GM23338 (cell line): ENCODE measurements around the gene WDR62. TPM values are rescaled to one million over a fixed set of nuclear protein-coding genes. Genes with fewer than 3 reads are reported as not detected.
A peak's percentile ranks its signal among the peaks of the same experiment; 100 is the strongest.

Experiments
- ATAC-seq: fragments of 200-7000 bp; cut with Tn5 transposase; 3 replicates; pipeline ENCODE4 v1.9.1; 2020
- DNase-seq: peaks from one replicate; pipeline ENCODE4 v3.0.0-alpha.2; 2015; ENCODE audit warnings: low spot score
- H2AFZ ChIP-seq: fragments of 200-600 bp; sonication (generic); 2 replicates; pipeline ENCODE4 v1.8.0; 2016; ENCODE audit warnings: antibody characterized with exemption, mild to moderate bottlenecking, moderate library complexity
- H3F3A ChIP-seq: fragments of 200-600 bp; sonication (generic); replicated peaks from 2 replicates; pipeline ENCODE4 v1.8.0; 2017; ENCODE audit warnings: antibody characterized with exemption, mixed run types, low read depth
- H3K27ac ChIP-seq: fragments of 200-600 bp; sonication (generic); 2 replicates; pipeline ENCODE4 v1.6.1; 2016; ENCODE audit warnings: low read depth
- H3K27me3 ChIP-seq: fragments of 200-600 bp; sonication (generic); 2 replicates; pipeline ENCODE4 v1.8.0; 2016; ENCODE audit warnings: mild to moderate bottlenecking, mixed run types, moderate library complexity; ENCODE audit not compliant: insufficient read depth
- H3K36me3 ChIP-seq: fragments of 200-600 bp; sonication (generic); 2 replicates; pipeline ENCODE4 v1.8.0; 2016; ENCODE audit warnings: mild to moderate bottlenecking; ENCODE audit not compliant: insufficient read depth
- H3K4me1 ChIP-seq: fragments of 200-600 bp; sonication (generic); 2 replicates; pipeline ENCODE4 v1.8.0; 2016; ENCODE audit warnings: mild to moderate bottlenecking, moderate library complexity; ENCODE audit not compliant: insufficient read depth
- H3K4me2 ChIP-seq: fragments of 200-600 bp; sonication (generic); 2 replicates; pipeline ENCODE4 v1.7.1; 2017; ENCODE audit warnings: mixed run types
- H3K4me3 ChIP-seq: fragments of 200-600 bp; sonication (generic); 2 replicates; pipeline ENCODE4 v1.6.1; 2016; ENCODE audit warnings: mixed run types
- H3K79me2 ChIP-seq: fragments of 200-600 bp; sonication (generic); replicated peaks from 2 replicates; pipeline ENCODE4 v1.8.0; 2017; ENCODE audit warnings: mild to moderate bottlenecking; ENCODE audit not compliant: insufficient read depth
- H3K9me2 ChIP-seq: fragments of 200-600 bp; sonication (generic); 2 replicates; pipeline ENCODE4 v1.8.0; 2017; ENCODE audit not compliant: insufficient read depth
- H4K20me1 ChIP-seq: fragments of 200-600 bp; sonication (generic); replicated peaks from 2 replicates; pipeline ENCODE4 v1.8.0; 2017; ENCODE audit warnings: mild to moderate bottlenecking; ENCODE audit not compliant: insufficient read depth
- H3K27ac Mint-ChIP-seq: 2 replicates; pipeline ENCODE4 v1.8.0; 2020; ENCODE audit warnings: inconsistent platforms, mild to moderate bottlenecking, moderate library complexity, mixed read lengths
- H3K27me3 Mint-ChIP-seq: 3 replicates; pipeline ENCODE4 v1.8.0; 2022; ENCODE audit warnings: low read depth, mild to moderate bottlenecking, moderate library complexity, mixed read lengths, inconsistent platforms; ENCODE audit not compliant: insufficient read depth, poor library complexity
- H3K36me3 Mint-ChIP-seq: 3 replicates; pipeline ENCODE4 v1.8.0; 2021; ENCODE audit warnings: low read depth, mild to moderate bottlenecking, inconsistent platforms, moderate library complexity, mixed read lengths
- H3K4me1 Mint-ChIP-seq: 3 replicates; pipeline ENCODE4 v1.8.0; 2020; ENCODE audit warnings: mild to moderate bottlenecking, inconsistent platforms, mixed read lengths
- H3K4me3 Mint-ChIP-seq: 3 replicates; pipeline ENCODE4 v1.8.0; 2021; ENCODE audit warnings: moderate library complexity, mild to moderate bottlenecking, inconsistent platforms, mixed read lengths
- H3K9me3 Mint-ChIP-seq: 3 replicates; pipeline ENCODE4 v1.8.0; 2020; ENCODE audit warnings: moderate library complexity, mild to moderate bottlenecking, inconsistent platforms, mixed read lengths
- CTCF ChIP-seq, 2 experiments: fragments of 200-600 bp in 1 of 2; sonication (generic) in 1 of 2; conservative IDR thresholded peaks; 2 replicates each; pipeline versions ENCODE4 v1.5.1 to v1.6.1; 2016 to 2017; ENCODE audit warnings: antibody characterized with exemption in 2 of 2, low read depth in 2 of 2, mild to moderate bottlenecking in 2 of 2, moderate library complexity in 1 of 2
- ETS1 ChIP-seq: IDR thresholded peaks from 2 replicates; pipeline ENCODE4 v1.6.1; 2016; ENCODE audit warnings: antibody characterized with exemption
- EZH2 ChIP-seq: fragments of 200-600 bp; sonication (generic); IDR thresholded peaks from one replicate; pipeline ENCODE4 v1.8.0; 2017; ENCODE audit warnings: antibody characterized with exemption, mild to moderate bottlenecking, low read depth; ENCODE audit not compliant: unreplicated experiment
- EZH2phosphoT487 ChIP-seq: fragments of 200-600 bp; sonication (generic); IDR thresholded peaks from one replicate; pipeline ENCODE4 v1.8.1; 2018; ENCODE audit warnings: antibody characterized with exemption; ENCODE audit not compliant: unreplicated experiment
- NANOG ChIP-seq: IDR thresholded peaks from 2 replicates; pipeline ENCODE4 v1.6.1; 2016; ENCODE audit warnings: antibody characterized with exemption, borderline replicate concordance
- STAT1 ChIP-seq: IDR thresholded peaks from one replicate; pipeline ENCODE4 v1.6.1; 2016; ENCODE audit warnings: antibody characterized with exemption; ENCODE audit not compliant: unreplicated experiment
- ZNF114 ChIP-seq: fragments of 250-450 bp; sonication (Bioruptor Pico); IDR thresholded peaks from 2 replicates; pipeline ENCODE4 v1.5.0; 2020; ENCODE audit warnings: mild to moderate bottlenecking, moderate library complexity
- ZNF462 ChIP-seq: fragments of 250-450 bp; sonication (Bioruptor Pico); IDR thresholded peaks from 2 replicates; pipeline ENCODE4 v1.5.0; 2020; ENCODE audit warnings: mild to moderate bottlenecking, moderate library complexity
- polyA plus RNA-seq: library from polyadenylated mRNA; unstranded; fragments of >200 nt; fragmentation: Nextera tagmentation; extraction: Ambion mirVana; gene quantifications from 2 replicates; pipeline ENCODE4 v1.2.1, GENCODE V29; 2016
- total RNA-seq: library from RNA; depleted of rRNA; stranded (reverse); fragments of >200 nt; shearing (Covaris generic); gene quantifications from 2 replicates; pipeline ENCODE4 v1.2.3, GENCODE V29; 2014

The WDR62 gene
- total and polyA plus RNA-seq, 2 experiments from 2014 or later: 14.1 to 45.4 TPM

GRCh38 chr19:36110487-36111199, 55.9 kb downstream of the WDR62 start, which contains the start of gene OVOL3:
Gene OVOL3 (plus strand): TSS chr19:36111143. CDS start chr19:36111203, 60 bp downstream.
- H3K4me3 Mint-ChIP-seq: no peak within 1 kb of the TSS
- H3K36me3 Mint-ChIP-seq: peaks cover 32% of the 10 kb centered on the region
- Histone ChIP-seq H3K27ac (peak within 1 kb of the TSS; percentile 32; the same call in 1 of the 2 replicates), H3K79me2 (peaks cover 8% of the 10 kb centered on the region; the same call in 1 of the 2 replicates), H3F3A (peaks cover 16% of the 10 kb centered on the region), H4K20me1 (peaks cover 6% of the 10 kb centered on the region; the same call in 1 of the 2 replicates), H3K4me3 (peak within 1 kb of the TSS; percentile 23; the same call in 1 of the 2 replicates), H3K9me2 (no peaks in the 10 kb centered on the region), H3K36me3 (no peaks in the 10 kb centered on the region; the same call in 1 of the 2 replicates), H3K4me1 (peaks cover 15% of the 10 kb centered on the region), H2AFZ (no peak within 1 kb of the TSS), H3K4me2 (peak within 1 kb of the TSS; percentile 65), H3K27me3 (no peaks in the 10 kb centered on the region)
- peaks cover 29% of the 10 kb centered on the region for H3K4me1 Mint-ChIP-seq
- DNase-seq (peak; percentile 85), ATAC-seq (peak; percentile 18)
- H3K27ac Mint-ChIP-seq: peak within 1 kb of the TSS; percentile 50; the same call in 1 of the 2 replicates
- peaks cover 23% of the 10 kb centered on the region for H3K27me3 Mint-ChIP-seq
- H3K9me3 Mint-ChIP-seq: no peaks in the 10 kb centered on the region
- TF ChIP-seq NANOG (no peak), CTCF (conservative IDR thresholded peaks at IDR 0.05; ENCODE audit: low read depth in 2 of 2) (no peak), ETS1 (no peak), ZNF462 (CRISPR knock-in tag) (no peak), STAT1 (no peak), EZH2phosphoT487 (no peak), ZNF114 (CRISPR knock-in tag) (no peak), EZH2 (no peak)
